Measurements from ENCODE around the gene SH3GL2. TPM values are rescaled to one million over a fixed set of nuclear protein-coding genes. Genes with fewer than 3 reads are reported as not detected.

SH3GL2 gene
- total RNA-seq, 4 donors from 2014 or later, result 0.20 to 0.41 (median 0.32) TPM; not detected in 1

DNA sequence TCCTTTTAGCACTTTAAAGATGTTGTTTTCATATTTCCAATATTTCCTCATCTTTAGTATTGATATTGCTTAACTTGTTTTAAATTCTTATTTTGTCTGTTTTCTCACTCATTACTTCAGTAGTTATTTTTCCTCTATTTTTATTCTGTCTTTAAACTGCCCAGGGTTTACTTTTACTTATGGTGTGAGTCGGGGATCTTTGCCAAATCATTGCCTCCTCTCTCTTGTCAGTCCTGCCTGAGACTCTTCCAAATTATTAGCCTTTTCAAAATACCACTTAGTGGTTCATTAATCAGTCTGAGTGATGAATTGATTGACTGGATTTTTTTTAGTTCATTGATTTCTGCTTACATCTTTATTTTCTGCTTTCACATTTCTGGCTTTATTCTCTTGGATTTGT, 72.9 kb downstream of the SH3GL2 start:
- Histone ChIP-seq H3K4me3 (no peak overlapping the region), H3K9me3 (no peaks in the 10 kb centered on the region), H3K27ac (no peak overlapping the region), H3K27me3 (no peaks in the 10 kb centered on the region), H3K4me1 (no peaks in the 10 kb centered on the region), H3K36me3 (no peaks in the 10 kb centered on the region)
- intact Hi-C loops (cut with DNase I; ENCODE audit: low total_unique reads) (no loop called here), in situ Hi-C loops (cut with MboI; ENCODE audit: low pct_ligation_motif_present in 1 of 4, low pct_unique_long_range_greater_than_20kb in 1 of 4, low sequenced_read_pairs in 3 of 4) (no loop called here)
- DNase-seq, result no peak
- TF ChIP-seq POLR2AphosphoS5 (IDR thresholded peaks at IDR 0.05), result no peak
- TF ChIP-seq POLR2A (IDR thresholded peaks at IDR 0.05), result no peak
- TF ChIP-seq, protein P1, sequence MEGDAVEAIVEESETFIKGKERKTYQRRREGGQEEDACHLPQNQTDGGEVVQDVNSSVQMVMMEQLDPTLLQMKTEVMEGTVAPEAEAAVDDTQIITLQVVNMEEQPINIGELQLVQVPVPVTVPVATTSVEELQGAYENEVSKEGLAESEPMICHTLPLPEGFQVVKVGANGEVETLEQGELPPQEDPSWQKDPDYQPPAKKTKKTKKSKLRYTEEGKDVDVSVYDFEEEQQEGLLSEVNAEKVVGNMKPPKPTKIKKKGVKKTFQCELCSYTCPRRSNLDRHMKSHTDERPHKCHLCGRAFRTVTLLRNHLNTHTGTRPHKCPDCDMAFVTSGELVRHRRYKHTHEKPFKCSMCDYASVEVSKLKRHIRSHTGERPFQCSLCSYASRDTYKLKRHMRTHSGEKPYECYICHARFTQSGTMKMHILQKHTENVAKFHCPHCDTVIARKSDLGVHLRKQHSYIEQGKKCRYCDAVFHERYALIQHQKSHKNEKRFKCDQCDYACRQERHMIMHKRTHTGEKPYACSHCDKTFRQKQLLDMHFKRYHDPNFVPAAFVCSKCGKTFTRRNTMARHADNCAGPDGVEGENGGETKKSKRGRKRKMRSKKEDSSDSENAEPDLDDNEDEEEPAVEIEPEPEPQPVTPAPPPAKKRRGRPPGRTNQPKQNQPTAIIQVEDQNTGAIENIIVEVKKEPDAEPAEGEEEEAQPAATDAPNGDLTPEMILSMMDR (IDR thresholded peaks at IDR 0.05), result no peak
- no peak for TF ChIP-seq EP300 (IDR thresholded peaks at IDR 0.05; ENCODE audit: low read depth)
- 63 to 83% methylated on average over 1 of the region's 1 CpG for WGBS, 2 donors (ENCODE audit: low coverage in 1 of 2)

DNA sequence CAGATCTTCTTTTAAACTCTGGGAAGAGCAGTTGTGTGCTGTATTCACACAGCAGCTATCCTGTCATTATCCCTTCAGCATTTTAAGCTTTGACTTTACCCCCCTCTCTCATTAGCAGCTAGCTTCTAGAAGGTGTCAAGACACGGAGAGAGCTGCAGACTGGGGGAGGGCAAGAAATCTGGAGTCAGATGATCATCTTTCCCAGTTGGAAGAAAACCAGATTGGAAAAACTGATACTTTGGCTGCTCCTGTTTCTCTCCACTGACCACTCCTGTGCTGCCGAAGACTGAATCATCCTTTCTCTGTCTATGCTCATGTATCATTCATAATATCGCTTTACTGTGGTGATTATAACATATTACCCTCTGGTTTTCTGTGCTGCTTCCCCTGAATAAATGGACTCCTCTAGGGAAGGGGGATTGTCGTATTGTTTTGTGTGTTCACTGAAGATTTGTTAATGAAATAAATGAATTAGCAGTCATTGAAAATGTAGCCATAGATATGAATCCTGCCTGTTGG, 75.1 kb downstream of the SH3GL2 start:
- no peaks in the 10 kb centered on the region for H3K9me3 ChIP-seq
- H3K4me1 ChIP-seq, result no peaks in the 10 kb centered on the region
- 76 to 80% methylated on average over 4 of the region's 4 CpGs for WGBS, 2 donors (ENCODE audit: low coverage in 1 of 2)
- H3K36me3 ChIP-seq, result no peaks in the 10 kb centered on the region
- in situ Hi-C loops (cut with MboI; ENCODE audit: low pct_ligation_motif_present in 1 of 4, low pct_unique_long_range_greater_than_20kb in 1 of 4, low sequenced_read_pairs in 3 of 4), result no loop called here
- TF ChIP-seq POLR2A (IDR thresholded peaks at IDR 0.05), result no peak
- TF ChIP-seq EP300 (IDR thresholded peaks at IDR 0.05; ENCODE audit: low read depth), result no peak
- TF ChIP-seq, protein P1 (IDR thresholded peaks at IDR 0.05), result no peak
- TF ChIP-seq POLR2AphosphoS5 (IDR thresholded peaks at IDR 0.05), result no peak
- no peak for DNase-seq
- no peak overlapping the region for H3K4me3 ChIP-seq
- no peak overlapping the region for H3K27ac ChIP-seq
- intact Hi-C loops (cut with DNase I; ENCODE audit: low total_unique reads), result no loop called here
- H3K27me3 ChIP-seq, result no peaks in the 10 kb centered on the region

DNA sequence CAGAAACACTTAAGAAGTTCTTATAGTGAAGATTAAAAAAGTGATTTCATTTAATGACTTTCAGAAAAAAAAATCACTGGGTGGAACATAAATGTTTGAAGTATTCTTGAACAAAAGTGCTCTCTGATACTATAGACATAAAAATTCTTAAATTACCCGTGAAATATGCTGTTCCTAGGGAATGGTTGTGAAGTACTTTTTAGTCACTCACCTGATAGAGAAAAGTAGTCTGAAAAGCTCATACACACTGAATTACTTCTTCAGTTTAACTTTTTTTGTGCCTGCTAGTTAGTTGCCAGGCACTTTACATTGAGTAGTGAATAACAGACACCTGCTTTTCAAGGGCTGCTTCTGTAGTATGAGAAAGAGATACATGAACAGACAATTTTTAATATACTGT, 78.0 kb downstream of the SH3GL2 start:
- no peaks in the 10 kb centered on the region for H3K36me3 ChIP-seq
- in situ Hi-C loops (cut with MboI; ENCODE audit: low pct_ligation_motif_present in 1 of 4, low pct_unique_long_range_greater_than_20kb in 1 of 4, low sequenced_read_pairs in 3 of 4) (no loop called here), intact Hi-C loops (cut with DNase I; ENCODE audit: low total_unique reads) (no loop called here)

DNA sequence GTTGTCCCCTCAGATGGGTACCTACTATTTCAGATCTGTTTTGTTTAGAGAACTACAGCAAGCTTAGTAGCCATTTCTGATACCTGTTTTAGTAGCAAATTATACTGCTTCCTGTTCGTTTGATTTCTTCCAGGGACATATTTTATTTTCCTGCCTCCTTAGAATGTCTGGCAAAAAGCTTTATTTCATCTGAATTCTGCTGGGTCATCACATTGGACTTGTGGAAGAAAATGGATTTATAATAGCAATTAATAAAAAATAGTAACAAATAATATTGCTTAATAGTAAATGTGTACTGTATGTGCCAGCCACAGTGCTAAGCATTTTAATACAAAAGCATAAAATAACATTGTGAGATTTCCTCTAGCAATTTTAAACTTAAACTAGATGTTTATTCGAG, 79.4 kb downstream of the SH3GL2 start:
- H3K36me3 ChIP-seq, result no peaks in the 10 kb centered on the region
- no peaks in the 10 kb centered on the region for H3K27me3 ChIP-seq
- no peak for DNase-seq
- intact Hi-C loops (cut with DNase I; ENCODE audit: low total_unique reads) (no loop called here), in situ Hi-C loops (cut with MboI; ENCODE audit: low pct_ligation_motif_present in 1 of 4, low pct_unique_long_range_greater_than_20kb in 1 of 4, low sequenced_read_pairs in 3 of 4) (no loop called here)
- H3K27ac ChIP-seq, result no peak overlapping the region
- WGBS, 2 donors (ENCODE audit: low coverage in 1 of 2), result 58 to 65% methylated on average over 2 of the region's 2 CpGs
- TF ChIP-seq EP300 (IDR thresholded peaks at IDR 0.05; ENCODE audit: low read depth), result no peak
- TF ChIP-seq POLR2A (IDR thresholded peaks at IDR 0.05), result no peak
- TF ChIP-seq POLR2AphosphoS5 (IDR thresholded peaks at IDR 0.05), result no peak
- TF ChIP-seq, protein P1 (IDR thresholded peaks at IDR 0.05), result no peak
- no peaks in the 10 kb centered on the region for H3K4me1 ChIP-seq
- H3K4me3 ChIP-seq, result no peak overlapping the region
- H3K9me3 ChIP-seq, result no peaks in the 10 kb centered on the region

More for the DNA sequence above, 78.0 kb downstream of the SH3GL2 start:
- H3K27me3 ChIP-seq, result no peaks in the 10 kb centered on the region
- TF ChIP-seq POLR2A (IDR thresholded peaks at IDR 0.05), result no peak
- no peaks in the 10 kb centered on the region for H3K9me3 ChIP-seq
- H3K4me3 ChIP-seq, result no peak overlapping the region
- H3K4me1 ChIP-seq, result no peaks in the 10 kb centered on the region
- H3K27ac ChIP-seq, result no peak overlapping the region
- no peak for DNase-seq
- WGBS, 2 donors (ENCODE audit: low coverage in 1 of 2), result 46 to 64% methylated on average over 1 of the region's 1 CpG

DNA sequence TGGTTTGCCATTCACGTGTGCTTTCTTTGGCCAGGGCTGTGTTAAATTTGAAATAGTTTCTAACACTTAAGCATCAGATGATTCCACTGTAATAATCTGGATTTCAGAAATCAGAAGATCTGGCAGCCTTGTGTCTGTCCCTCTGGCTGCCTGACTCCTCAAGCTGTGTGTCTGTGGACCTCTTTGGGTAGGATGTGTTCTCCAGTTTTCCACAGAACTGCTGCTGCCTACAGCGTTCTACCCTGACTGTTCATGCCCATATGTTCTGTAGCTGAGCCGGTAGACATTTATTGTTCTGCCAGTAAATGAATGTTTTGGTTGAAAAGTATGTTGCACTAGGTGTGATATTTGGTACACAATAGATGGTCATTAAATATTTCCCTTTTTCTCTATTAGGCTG, 81.3 kb downstream of the SH3GL2 start:
- Histone ChIP-seq H3K27me3 (no peaks in the 10 kb centered on the region), H3K36me3 (no peaks in the 10 kb centered on the region), H3K4me3 (no peak overlapping the region), H3K27ac (no peak overlapping the region), H3K9me3 (no peaks in the 10 kb centered on the region), H3K4me1 (no peaks in the 10 kb centered on the region)
- WGBS, 2 donors (ENCODE audit: low coverage in 1 of 2), result 86 to 100% methylated on average over 1 to 3 of the region's 3 CpGs
- intact Hi-C loops (cut with DNase I; ENCODE audit: low total_unique reads) (no loop called here), in situ Hi-C loops (cut with MboI; ENCODE audit: low pct_ligation_motif_present in 1 of 4, low pct_unique_long_range_greater_than_20kb in 1 of 4, low sequenced_read_pairs in 3 of 4) (no loop called here)
- no peak for DNase-seq
- TF ChIP-seq POLR2AphosphoS5 (IDR thresholded peaks at IDR 0.05), result no peak
- TF ChIP-seq EP300 (IDR thresholded peaks at IDR 0.05; ENCODE audit: low read depth), result no peak
- TF ChIP-seq POLR2A (IDR thresholded peaks at IDR 0.05), result no peak
- TF ChIP-seq, protein P1 (IDR thresholded peaks at IDR 0.05), result no peak

All from transverse colon (tissue), 4 donors.